Mesothelial cell of epicardium (in vitro differentiated cells): Measurements from ENCODE around the gene PHF20. TPM values are rescaled to one million over a fixed set of nuclear protein-coding genes. Genes with fewer than 3 reads are reported as not detected.

Experiments used
- DNase-seq, 2 experiments: peaks; one replicate each; pipeline ENCODE4 v3.0.0; 2021; ENCODE audit warnings: low spot score in 2 of 2; ENCODE audit not compliant: unreplicated experiment in 2 of 2
- H3K27ac Mint-ChIP-seq: 2 replicates; pipeline ENCODE4 v1.8.0; 2021; ENCODE audit warnings: mixed read lengths
- H3K27me3 Mint-ChIP-seq: 2 replicates; pipeline ENCODE4 v1.8.0; 2021; ENCODE audit warnings: low read depth, mixed read lengths
- H3K36me3 Mint-ChIP-seq: 2 replicates; pipeline ENCODE4 v1.8.0; 2021; ENCODE audit warnings: mixed read lengths
- H3K4me1 Mint-ChIP-seq: 2 replicates; pipeline ENCODE4 v1.8.0; 2021; ENCODE audit warnings: mixed read lengths
- H3K4me3 Mint-ChIP-seq: 2 replicates; pipeline ENCODE4 v1.8.0; 2021; ENCODE audit warnings: mild to moderate bottlenecking, moderate library complexity, mixed read lengths
- H3K9me3 Mint-ChIP-seq: 2 replicates; pipeline ENCODE4 v1.8.0; 2021; ENCODE audit warnings: mixed read lengths
- CTCF ChIP-seq: fragments of 200-600 bp; sonication (generic); IDR thresholded peaks from one replicate; pipeline ENCODE4 v1.5.0; 2021; ENCODE audit warnings: antibody characterized with exemption; ENCODE audit not compliant: unreplicated experiment
- total RNA-seq: library from RNA; stranded (reverse); gene quantifications from 3 replicates; pipeline ENCODE4 v1.2.1, GENCODE V29; 2021

Gene PHF20
- total RNA-seq, 1 donor from 2014 or later, result 48.6 TPM

GRCh38 chr20:35870541-35871258 is 98.9 kb downstream of the PHF20 start:
- Mint-ChIP-seq H3K27me3 (no peaks in the 10 kb centered on the region), H3K4me1 (peaks cover 15% of the 10 kb centered on the region), H3K36me3 (peaks cover 11% of the 10 kb centered on the region), H3K4me3 (no peak overlapping the region), H3K27ac (peak overlapping the region; percentile 43), H3K9me3 (no peaks in the 10 kb centered on the region)
- no peak for TF ChIP-seq CTCF
- DNase-seq, result no peak

- TF ChIP-seq CTCF, result no peak
- H3K4me3 Mint-ChIP-seq, result no peak overlapping the region
- peaks cover 17% of the 10 kb centered on the region for H3K4me1 Mint-ChIP-seq
- no peak for DNase-seq
- H3K27me3 Mint-ChIP-seq, result no peaks in the 10 kb centered on the region
- no peaks in the 10 kb centered on the region for H3K9me3 Mint-ChIP-seq
- H3K27ac Mint-ChIP-seq, result peak overlapping the region; percentile 43
- H3K36me3 Mint-ChIP-seq, result peaks cover 11% of the 10 kb centered on the region
These were observed 99.5 kb downstream of the PHF20 start for GRCh38 chr20:35871259-35871771.

GRCh38 chr20:35876033-35876320 is 104.2 kb downstream of the PHF20 start:
- Mint-ChIP-seq H3K27ac (peak overlapping the region; percentile 87), H3K4me3 (no peak overlapping the region), H3K4me1 (peaks cover 17% of the 10 kb centered on the region), H3K9me3 (no peaks in the 10 kb centered on the region), H3K27me3 (no peaks in the 10 kb centered on the region), H3K36me3 (peaks cover 8% of the 10 kb centered on the region)
- TF ChIP-seq CTCF, result no peak
- no peak for DNase-seq

- no peak overlapping the region for H3K27ac Mint-ChIP-seq
- H3K4me1 Mint-ChIP-seq, result peaks cover 13% of the 10 kb centered on the region
- no peaks in the 10 kb centered on the region for H3K27me3 Mint-ChIP-seq
- no peak for DNase-seq
- no peak overlapping the region for H3K4me3 Mint-ChIP-seq
- H3K36me3 Mint-ChIP-seq, result peaks cover 8% of the 10 kb centered on the region
- no peaks in the 10 kb centered on the region for H3K9me3 Mint-ChIP-seq
- TF ChIP-seq CTCF, result no peak
These were observed 105.8 kb downstream of the PHF20 start for GRCh38 chr20:35877611-35878010.

GRCh38 chr20:35878113-35878625 is 106.4 kb downstream of the PHF20 start:
- Mint-ChIP-seq H3K36me3 (peaks cover 6% of the 10 kb centered on the region), H3K27me3 (no peaks in the 10 kb centered on the region), H3K9me3 (no peaks in the 10 kb centered on the region), H3K4me1 (peaks cover 12% of the 10 kb centered on the region), H3K4me3 (no peak overlapping the region), H3K27ac (peak overlapping the region; percentile 10)
- no peak for DNase-seq
- no peak for TF ChIP-seq CTCF
